ENCODE data around the gene BHLHE41. TPM values are rescaled to one million over a fixed set of nuclear protein-coding genes. Genes with fewer than 3 reads are reported as not detected.

Gene BHLHE41
- polyA plus RNA-seq, 2 of the 4 experiments (the other 2 are of a cell fraction): 0.41 to 0.81 TPM

- TF ChIP-seq REST (IDR thresholded peaks at IDR 0.05) (no peak), EHF (CRISPR knock-in tag; IDR thresholded peaks at IDR 0.05) (no peak), KDM5A (IDR thresholded peaks at IDR 0.05) (no peak), GATA3 (IDR thresholded peaks at IDR 0.05; ENCODE audit: borderline replicate concordance) (peak; percentile 80)
Measured at GRCh38 chr12:26113853-26114719, 10.8 kb downstream of the BHLHE41 start (continued).

- H3K27ac ChIP-seq: peak overlapping the region; percentile 80 to 94; a peak in 4 of 6 replicates
- FAIRE-seq (no peak), ATAC-seq (no peak), DNase-seq (ENCODE audit: low read depth in 1 of 2, low spot score in 1 of 2) (no peak)
- peak overlapping the region; percentile 53; the same call in 2 of the 3 replicates for H3K4me3 ChIP-seq
- H3K9me3 ChIP-seq: no peaks in the 10 kb centered on the region
- WGBS (ENCODE audit: missing lambda C conversion rate): 72% methylated on average over 6 of the region's 6 CpGs
- CTCF ChIA-PET: interaction anchor here (0.5 to 2.2 kb wide), 4 partner anchors 10 to 655 kb away, joined by 3 to 7 read pairs (median 4); no protein-coding TSS in a partner anchor
- peak; percentile 52 for TF ChIP-seq USF2 (IDR thresholded peaks at IDR 0.05)
- TF ChIP-seq MAFK (IDR thresholded peaks at IDR 0.05; ENCODE audit: partially characterized antibody): no peak
- POLR2A ChIA-PET: interaction anchor here (1.9 kb wide), 1 partner anchor 9 kb away, joined by 10 read pairs; no protein-coding TSS in a partner anchor
- peaks cover 26% of the 10 kb centered on the region for H3K4me1 ChIP-seq
- H3K4me2 ChIP-seq: peak overlapping the region; percentile 68
Measured at GRCh38 chr12:26113181-26113654, 11.6 kb downstream of the BHLHE41 start.

GRCh38 chr12:26112703-26113147 lies 12.1 kb downstream of the BHLHE41 start:
- H3K27ac ChIP-seq: no peak overlapping the region
- TF ChIP-seq POLR2AphosphoS2 (conservative IDR thresholded peaks at IDR 0.05; ENCODE audit: low read length): no peak
- no peak for TF ChIP-seq TFCP2L1 (CRISPR knock-in tag; IDR thresholded peaks at IDR 0.05)
- no peak for TF ChIP-seq HOXB13 (CRISPR knock-in tag; IDR thresholded peaks at IDR 0.05; ENCODE audit: low read depth)
- TF ChIP-seq CHD4 (IDR thresholded peaks at IDR 0.05; ENCODE audit: borderline replicate concordance): no peak
- TF ChIP-seq RFX5 (IDR thresholded peaks at IDR 0.05): no peak
- no peak for TF ChIP-seq ESRRA (IDR thresholded peaks at IDR 0.05; ENCODE audit: borderline replicate concordance, low read length)
- no peak for TF ChIP-seq HOXB5 (CRISPR knock-in tag; IDR thresholded peaks at IDR 0.05)
- no peak for TF ChIP-seq HEYL (CRISPR knock-in tag; IDR thresholded peaks at IDR 0.05)
- no peak for TF ChIP-seq EHMT2 (IDR thresholded peaks at IDR 0.05; ENCODE audit: low read depth)
- TF ChIP-seq PHF8 (IDR thresholded peaks at IDR 0.05; ENCODE audit: borderline replicate concordance, low read depth): no peak
- no peak for TF ChIP-seq CBX2 (IDR thresholded peaks at IDR 0.05; ENCODE audit: borderline replicate concordance, low read depth)
- TF ChIP-seq HDAC2 (IDR thresholded peaks at IDR 0.05): no peak
- no peak for TF ChIP-seq MYC (IDR thresholded peaks at IDR 0.05; ENCODE audit: borderline replicate concordance, low read length)
- no peak for TF ChIP-seq CTCF (IDR thresholded peaks at IDR 0.05)
- WGBS (ENCODE audit: missing lambda C conversion rate): 74% methylated on average over 8 of the region's 8 CpGs
- peaks cover 26% of the 10 kb centered on the region for H3K4me1 ChIP-seq
- POLR2A ChIA-PET: no interaction called here
- H3K4me3 ChIP-seq: no peak overlapping the region
- H3K4me2 ChIP-seq: peak overlapping the region; percentile 17; the same call in 1 of the 3 replicates
- CTCF ChIA-PET: interaction anchor here (0.5 to 2.2 kb wide), 4 partner anchors 9 to 656 kb away, joined by 3 to 7 read pairs (median 4); no protein-coding TSS in a partner anchor
- no peak for ATAC-seq
- no peak for FAIRE-seq
- DNase-seq (ENCODE audit: low read depth in 1 of 2, low spot score in 1 of 2): no peak
- H3K9me3 ChIP-seq: no peaks in the 10 kb centered on the region

All from A549 (cell line).